NCI-H226 (cell line): ENCODE data around the gene TTN.

Experiments used
- DNase-seq: peaks from one replicate; pipeline ENCODE4 v3.0.0-alpha.2; 2015

Gene TTN

DNA sequence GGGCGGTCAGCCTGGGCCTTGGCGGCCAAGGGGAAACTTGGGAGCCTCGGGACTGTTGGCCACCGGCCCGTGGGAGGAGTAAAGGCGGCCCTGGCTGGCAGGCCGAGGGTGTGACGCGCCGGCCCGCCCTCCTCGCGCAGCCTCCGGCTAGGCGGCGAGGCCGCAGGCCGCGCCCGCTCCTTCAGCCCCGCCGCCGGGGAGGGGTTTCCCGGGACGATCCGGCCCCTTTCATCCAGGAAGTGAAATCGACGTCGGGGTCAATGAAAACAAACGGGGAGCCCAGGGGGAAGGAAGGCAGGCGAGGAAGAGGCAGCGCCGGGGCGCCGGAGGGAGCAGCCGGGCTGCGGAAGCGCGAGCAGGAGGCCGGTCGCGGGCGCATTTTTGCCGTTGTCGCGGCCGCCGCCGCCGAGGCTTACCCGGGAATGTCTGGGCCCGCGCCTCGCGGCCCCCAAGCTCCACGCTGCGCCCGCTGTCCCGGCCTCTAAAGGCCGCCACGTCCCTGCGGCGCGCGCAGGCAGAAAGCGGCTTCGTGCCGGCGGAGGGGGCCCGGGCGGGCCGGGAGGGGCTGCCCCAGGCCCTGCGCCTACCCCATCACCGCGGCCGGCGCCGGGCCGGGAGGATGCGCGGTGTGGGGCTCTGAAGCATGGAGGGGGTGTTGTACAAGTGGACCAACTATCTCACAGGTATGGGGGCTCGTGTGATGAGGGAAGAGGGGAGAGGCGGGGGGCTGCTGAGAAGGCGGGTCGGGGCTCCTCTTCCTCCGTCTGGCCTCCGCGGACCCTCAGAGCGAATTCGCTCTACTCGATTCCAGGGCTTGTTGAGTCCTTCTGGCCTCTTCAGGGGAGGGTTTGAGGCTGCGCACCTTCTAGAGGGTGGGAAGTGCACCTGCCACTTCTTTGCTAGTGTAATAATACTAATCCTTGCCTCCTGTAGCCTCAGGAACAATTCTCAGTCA is 326.7 kb downstream of the TTN start, which contains the start of gene PLEKHA3:
TSS of gene PLEKHA3 (plus strand) at position 231 of the 955 bp plus-strand sequence. CDS start at position 644, 413 bp downstream.
- DNase-seq = peak; percentile 96

GRCh38 chr2:178479758-178480226 is 327.4 kb downstream of the TTN start:
- no peak for DNase-seq

GRCh38 chr2:178479275-178479616 is 328.0 kb downstream of the TTN start:
- DNase-seq = no peak

- DNase-seq = peak; percentile 76
Observed at GRCh38 chr2:178478439-178479274, 328.6 kb downstream of the TTN start, which contains the start of gene FKBP7. TSS of gene FKBP7 (minus strand) at chr2:178478600. CDS start at chr2:178478499, 101 bp downstream.

DNA sequence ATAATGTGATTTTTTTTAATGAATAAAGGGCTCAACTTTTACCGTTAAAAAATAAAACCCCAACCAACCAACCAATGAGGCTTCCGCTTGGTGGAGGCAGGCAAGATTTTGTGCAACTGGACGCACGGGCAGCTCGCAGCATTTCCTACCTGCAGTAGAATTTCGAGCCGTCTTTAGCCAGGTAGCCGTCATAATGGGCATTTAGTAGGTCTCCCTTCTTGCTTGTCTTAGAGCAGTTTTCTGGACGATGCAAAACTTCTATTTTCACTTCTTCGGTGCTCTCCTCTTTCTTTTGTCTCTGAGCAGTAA is 329.1 kb downstream of the TTN start:
- no peak for DNase-seq

DNA sequence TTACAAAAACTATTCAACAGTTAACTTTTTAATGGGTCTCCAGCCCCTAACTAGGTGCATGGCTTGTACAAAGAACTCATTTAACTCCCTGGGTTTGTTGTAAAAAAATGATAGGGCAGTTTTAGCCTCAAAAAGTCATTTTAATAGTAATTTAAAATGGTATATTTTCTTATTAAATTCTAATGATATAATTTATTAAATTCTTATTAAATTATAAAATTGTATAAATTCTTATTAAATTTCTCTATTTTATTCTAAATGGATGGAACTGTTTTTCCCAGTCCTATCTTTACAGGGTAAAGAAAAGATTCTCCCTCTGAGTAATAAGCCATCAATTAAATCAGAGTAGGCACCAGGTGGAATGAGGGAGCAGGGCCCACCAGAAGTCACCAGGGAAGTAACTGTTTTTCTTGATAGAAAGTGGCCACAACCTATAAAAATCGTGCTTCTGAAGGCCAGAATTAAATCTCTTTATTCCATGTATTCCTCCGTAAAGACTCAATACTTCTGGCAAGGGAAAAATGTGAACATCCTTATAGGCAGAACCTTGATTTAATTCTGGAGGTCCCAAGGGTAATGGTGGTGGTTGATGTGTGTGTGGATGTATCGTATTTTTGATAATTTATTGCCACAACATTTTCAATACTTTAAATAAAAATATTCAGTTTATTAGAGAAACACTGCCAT is 329.6 kb downstream of the TTN start:
- DNase-seq = no peak

DNA sequence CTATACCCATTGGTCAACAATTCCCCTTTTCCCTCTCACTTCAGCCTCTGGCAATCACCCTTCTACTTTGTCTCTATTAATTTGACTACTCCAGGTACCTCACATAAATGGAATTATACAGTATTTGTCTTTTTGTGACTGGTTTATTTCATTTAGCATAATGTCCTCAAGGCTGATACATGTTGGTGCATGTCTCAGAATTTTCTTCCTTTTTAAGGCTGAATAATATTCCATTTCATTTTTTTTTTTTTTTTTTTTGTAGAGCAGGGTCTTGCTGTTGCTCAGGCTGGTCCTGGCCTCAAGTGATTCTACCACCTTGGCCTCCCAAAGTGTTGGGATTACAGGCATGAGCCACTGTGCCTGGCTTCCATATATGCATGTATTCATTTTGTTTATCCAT is 330.7 kb downstream of the TTN start:
- DNase-seq = no peak
